Thoracic aorta (tissue), 2 donors: ENCODE results near the gene SOX6. TPM values are rescaled to one million over a fixed set of nuclear protein-coding genes. Genes with fewer than 3 reads are reported as not detected.

ENCODE experiments used
- ATAC-seq: fragments of 150-250 bp; one replicate; pipeline ENCODE4 v1.8.0; 2017; ENCODE audit warnings: low read depth; ENCODE audit not compliant: insufficient number of reproducible peaks, low FRiP score
- DNase-seq: peaks from one replicate; pipeline ENCODE4 v3.0.0-alpha.2; 2020; ENCODE audit warnings: low spot score
- H3K27ac ChIP-seq, 2 donors: fragments of 200-600 bp; sonication (generic); 1 replicate in 1 of 2; 2 replicates in 1 of 2; pipeline ENCODE4 v1.5.1; 2016; ENCODE audit warnings: mild to moderate bottlenecking in 2 of 2, moderate library complexity in 2 of 2
- H3K27me3 ChIP-seq: fragments of 200-600 bp; sonication (generic); replicated peaks from 2 replicates; pipeline ENCODE4 v1.6.0; 2016; ENCODE audit warnings: mild to moderate bottlenecking; ENCODE audit not compliant: insufficient read depth
- H3K36me3 ChIP-seq: fragments of 200-600 bp; sonication (generic); one replicate; pipeline ENCODE4 v1.5.1; 2016
- H3K4me1 ChIP-seq, 2 donors: fragments of 200-600 bp; sonication (generic); 1 replicate in 1 of 2; 2 replicates in 1 of 2; pipeline versions ENCODE4 v1.5.1 to v1.6.0; 2016; ENCODE audit warnings: low read depth in 2 of 2, mild to moderate bottlenecking in 1 of 2; ENCODE audit not compliant: control insufficient read depth in 1 of 2
- H3K4me3 ChIP-seq: fragments of 200-600 bp; sonication (generic); 2 replicates; pipeline ENCODE4 v1.5.1; 2016; ENCODE audit warnings: mild to moderate bottlenecking
- H3K9me3 ChIP-seq: fragments of 200-600 bp; sonication (generic); 2 replicates; pipeline ENCODE4 v1.5.1; 2016
- CTCF ChIP-seq: fragments of 200-600 bp; sonication (generic); IDR thresholded peaks from one replicate; pipeline ENCODE4 v1.5.1; 2019; ENCODE audit warnings: antibody characterized with exemption
- total RNA-seq, 2 donors: library from RNA; depleted of rRNA; stranded (reverse); fragments of >200 nt; gene quantifications; one replicate each; pipeline versions ENCODE4 v1.1.0 to v1.2.3, GENCODE V29; 2016

The SOX6 gene
- total RNA-seq, 2 donors from 2014 or later, result 0.27 to 0.56 TPM

- Histone ChIP-seq H3K9me3 (no peaks in the 10 kb centered on the region), H3K4me3 (no peak overlapping the region), H3K27me3 (no peaks in the 10 kb centered on the region), H3K36me3 (no peaks in the 10 kb centered on the region), H3K4me1 (no peaks in the 10 kb centered on the region), H3K27ac (no peak overlapping the region)
- no peak for TF ChIP-seq CTCF
- DNase-seq, result no peak
- no peak for ATAC-seq
Measured at GRCh38 chr11:16013649-16014275, 342.6 kb downstream of the SOX6 start.

GRCh38 chr11:16013242-16013641, 343.1 kb downstream of the SOX6 start:
- no peak for ATAC-seq
- Histone ChIP-seq H3K27me3 (no peaks in the 10 kb centered on the region), H3K27ac (no peak overlapping the region), H3K36me3 (no peaks in the 10 kb centered on the region), H3K4me3 (no peak overlapping the region), H3K9me3 (no peaks in the 10 kb centered on the region), H3K4me1 (no peaks in the 10 kb centered on the region)
- no peak for TF ChIP-seq CTCF
- DNase-seq, result no peak

GRCh38 chr11:16012125-16012751, 344.1 kb downstream of the SOX6 start:
- Histone ChIP-seq H3K27ac (no peak overlapping the region), H3K4me3 (no peak overlapping the region), H3K27me3 (no peaks in the 10 kb centered on the region), H3K9me3 (no peaks in the 10 kb centered on the region), H3K4me1 (no peaks in the 10 kb centered on the region), H3K36me3 (no peaks in the 10 kb centered on the region)
- DNase-seq (no peak), ATAC-seq (no peak)
- TF ChIP-seq CTCF, result no peak

- Histone ChIP-seq H3K27ac (no peak overlapping the region), H3K4me1 (no peaks in the 10 kb centered on the region), H3K36me3 (no peaks in the 10 kb centered on the region), H3K4me3 (no peak overlapping the region), H3K27me3 (no peaks in the 10 kb centered on the region), H3K9me3 (no peaks in the 10 kb centered on the region)
- no peak for TF ChIP-seq CTCF
- DNase-seq (no peak), ATAC-seq (no peak)
Measured at GRCh38 chr11:16011396-16011795, 344.9 kb downstream of the SOX6 start.

- ATAC-seq, result no peak
- no peak for DNase-seq
- Histone ChIP-seq H3K4me3 (no peak overlapping the region), H3K36me3 (no peaks in the 10 kb centered on the region), H3K9me3 (no peaks in the 10 kb centered on the region), H3K4me1 (no peaks in the 10 kb centered on the region), H3K27me3 (no peaks in the 10 kb centered on the region), H3K27ac (no peak overlapping the region)
- no peak for TF ChIP-seq CTCF
Measured at GRCh38 chr11:16009021-16009420, 347.3 kb downstream of the SOX6 start.
